K562 (cell line): ENCODE measurements around the gene GPC2. TPM values are rescaled to one million over a fixed set of nuclear protein-coding genes. Genes with fewer than 3 reads are reported as not detected.

Experiments used
- ATF7 ChIP-seq: fragments of 450-650 bp; IDR thresholded peaks from 2 replicates; pipeline ENCODE4 v1.7.1; 2014; ENCODE audit warnings: mild to moderate bottlenecking, moderate library complexity
- CBX3 ChIP-seq, 2 experiments: IDR thresholded peaks; 1 replicate in 1 of 2; 2 replicates in 1 of 2; pipeline ENCODE4 v1.6.1; 2012; ENCODE audit warnings: inconsistent platforms in 2 of 2, low read length in 2 of 2, borderline replicate concordance in 1 of 2, control low read depth in 1 of 2
- CEBPB ChIP-seq: fragments of 450-650 bp; IDR thresholded peaks from 2 replicates; pipeline ENCODE4 v1.6.1; 2016; ENCODE audit warnings: missing genetic modification characterization, missing compliant biosample characterization
- CEBPG ChIP-seq, 3 experiments: fragments of 200-800 bp in 1 of 3; sonication (Bioruptor generic) in 1 of 3; sonication (generic) in 1 of 3; formaldehyde crosslinking in 1 of 3; IDR thresholded peaks in 2 of 3; conservative IDR thresholded peaks in 1 of 3; 2 replicates each; pipeline versions ENCODE4 v1.6.1 to v1.8.0; 2016 to 2022; ENCODE audit warnings: missing compliant biosample characterization in 2 of 3, missing genetic modification characterization in 2 of 3, mild to moderate bottlenecking in 1 of 3, missing genetic modification reagents in 1 of 3
- DDX20 ChIP-seq: fragments of 450-650 bp; IDR thresholded peaks from 2 replicates; pipeline ENCODE4 v1.6.1; 2016; ENCODE audit warnings: missing genetic modification characterization, low read depth, mild to moderate bottlenecking, missing compliant biosample characterization, moderate library complexity
- E2F5 ChIP-seq: sonication (generic); formaldehyde crosslinking; IDR thresholded peaks from 2 replicates; pipeline ENCODE4 v1.8.0; 2022; ENCODE audit warnings: mild to moderate bottlenecking, missing genetic modification reagents
- GTF2E2 ChIP-seq: fragments of 200-800 bp; sonication (Bioruptor generic); IDR thresholded peaks from 2 replicates; pipeline ENCODE4 v1.6.1; 2016; ENCODE audit warnings: missing genetic modification characterization, missing compliant biosample characterization
- MAFF ChIP-seq: IDR thresholded peaks from 2 replicates; pipeline ENCODE4 v1.6.1; 2012; ENCODE audit warnings: low read length, improper control_type of control experiment
- MIER1 ChIP-seq: fragments of 450-650 bp; IDR thresholded peaks from 2 replicates; pipeline ENCODE4 v1.6.1; 2016; ENCODE audit warnings: antibody characterized with exemption, mild to moderate bottlenecking, low read depth
- NFE2 ChIP-seq: IDR thresholded peaks from 2 replicates; pipeline ENCODE4 v1.6.1; 2014; ENCODE audit warnings: antibody characterized with exemption, low read depth
- NFIX ChIP-seq: fragments of 250-450 bp; sonication (Bioruptor Pico); IDR thresholded peaks from 2 replicates; pipeline ENCODE4 v1.4.0; 2020; ENCODE audit warnings: low read depth, mild to moderate bottlenecking, moderate library complexity
- POLR2H ChIP-seq: IDR thresholded peaks from 2 replicates; pipeline ENCODE4 v1.6.1; 2016; ENCODE audit warnings: missing genetic modification characterization, low read depth, mild to moderate bottlenecking, control low read depth, missing compliant biosample characterization, moderate library complexity
- TAF9B ChIP-seq: fragments of 450-650 bp; IDR thresholded peaks from 2 replicates; pipeline ENCODE4 v1.6.1; 2018; ENCODE audit warnings: mild to moderate bottlenecking; ENCODE audit not compliant: partially characterized antibody
- TFAM ChIP-seq: fragments of 250-450 bp; sonication (Bioruptor Pico); conservative IDR thresholded peaks from 2 replicates; pipeline ENCODE4 v1.5.0; 2021; ENCODE audit warnings: mild to moderate bottlenecking, moderate library complexity
- XRCC5 ChIP-seq: fragments of 200-400 bp; formaldehyde crosslinking; IDR thresholded peaks from 2 replicates; pipeline ENCODE4 v1.6.1; 2017; ENCODE audit warnings: low read depth, mild to moderate bottlenecking, low read length
- ZBTB17 ChIP-seq: fragments of 450-650 bp; formaldehyde crosslinking; IDR thresholded peaks from 2 replicates; pipeline ENCODE4 v1.4.0; 2020; ENCODE audit warnings: mild to moderate bottlenecking
- ZHX1 ChIP-seq: fragments of 150-350 bp; conservative IDR thresholded peaks from 2 replicates; pipeline ENCODE4 v1.6.1; 2014; ENCODE audit warnings: low read length
- ZNF445 ChIP-seq: fragments of 250-450 bp; sonication (Bioruptor Pico); IDR thresholded peaks from 2 replicates; pipeline ENCODE4 v1.4.0; 2020; ENCODE audit warnings: low read depth, mild to moderate bottlenecking, moderate library complexity
- ZNF695 ChIP-seq: fragments of 450-650 bp; formaldehyde crosslinking; IDR thresholded peaks from 2 replicates; pipeline ENCODE4 v1.4.0; 2020; ENCODE audit warnings: mild to moderate bottlenecking, moderate library complexity
- ZNF764 ChIP-seq: fragments of 250-450 bp; sonication (Bioruptor Pico); IDR thresholded peaks from 2 replicates; pipeline ENCODE4 v1.4.0; 2020; ENCODE audit warnings: low read depth, mild to moderate bottlenecking, moderate library complexity
- polyA plus RNA-seq, 8 experiments: library from polyadenylated mRNA; depleted of rRNA in 4 of 8; stranded (reverse) in 5 of 8; unstranded in 3 of 8; fragments of >200 nt; fragmentation: Nextera tagmentation in 2 of 8; fragmentation: Illumina TruSeq in 1 of 8; extraction: Ambion mirVana in 2 of 8; extraction: Trizol in 1 of 8; gene quantifications; 2 replicates each; pipeline versions ENCODE4 v1.2.1 to v1.2.3, GENCODE V29; 2011 to 2014; ENCODE audit warnings: inconsistent platforms in 1 of 8, missing spikeins in 1 of 8
- total RNA-seq, 7 experiments: library from RNA; depleted of rRNA in 6 of 7; stranded (reverse); fragments of >200 nt in 6 of 7; fragmentation: Illumina TruSeq in 2 of 7; extraction: Trizol in 2 of 7; gene quantifications; 2 replicates each; pipeline versions ENCODE4 v1.2.1 to v1.2.3, GENCODE V29; 2011 to 2021; ENCODE audit warnings: low replicate concordance in 1 of 7
- TF ChIP-seq, protein P1 (sequence below): fragments of 450-650 bp; conservative IDR thresholded peaks from 2 replicates; pipeline ENCODE4 v1.6.1; 2016; ENCODE audit warnings: missing genetic modification characterization, low read depth, mild to moderate bottlenecking, control low read depth, missing compliant biosample characterization
- TF ChIP-seq, protein P2 (sequence below): IDR thresholded peaks from 3 replicates; pipeline ENCODE4 v1.6.1; 2011; ENCODE audit warnings: borderline replicate concordance, mild to moderate bottlenecking; ENCODE audit not compliant: insufficient read length, insufficient read depth

GPC2 gene
- total and polyA plus RNA-seq, 9 of the 15 experiments (the other 6 are each of a cell fraction or from before 2014, with no cell fraction given), result 0.06 to 7.7 (median 1.4) TPM; not detected in 1

GRCh38 chr7:100119970-100120732, 57.0 kb downstream of the GPC2 start (continued):
- TF ChIP-seq GTF2E2 (tag) (no peak), TAF9B (no peak), NFIX (CRISPR knock-in tag) (no peak), XRCC5 (no peak), E2F5 (CRISPR knock-in tag) (no peak), POLR2H (tag) (no peak), DDX20 (tag) (no peak), NFE2 (no peak), CEBPG (CRISPR knock-in tag; IDR thresholded peaks at IDR 0.05) (no peak), CEBPG (tag; conservative IDR thresholded peaks at IDR 0.05 in 1 of 2, IDR thresholded peaks at IDR 0.05 in 1 of 2) (no peak), CEBPB (tag) (no peak), MIER1 (no peak), ZBTB17 (CRISPR knock-in tag) (0 out of 2 replicates have a peak, but pooled peaks have one; percentile 14), ZNF445 (CRISPR knock-in tag) (no peak), MAFF (no peak), ZHX1 (no peak), ZNF764 (CRISPR knock-in tag) (no peak), ATF7 (peak; percentile 1; the same call in 1 of the 2 replicates), ZNF695 (CRISPR knock-in tag) (no peak), CBX3 (IDR thresholded peaks at IDR 0.05; ENCODE audit: borderline replicate concordance in 1 of 2, low read length in 2 of 2) (peak in 1 of 2 experiments; percentile 4; a peak in 1 of 3 replicates), TFAM (CRISPR knock-in tag) (no peak)
- TF ChIP-seq, protein P1, sequence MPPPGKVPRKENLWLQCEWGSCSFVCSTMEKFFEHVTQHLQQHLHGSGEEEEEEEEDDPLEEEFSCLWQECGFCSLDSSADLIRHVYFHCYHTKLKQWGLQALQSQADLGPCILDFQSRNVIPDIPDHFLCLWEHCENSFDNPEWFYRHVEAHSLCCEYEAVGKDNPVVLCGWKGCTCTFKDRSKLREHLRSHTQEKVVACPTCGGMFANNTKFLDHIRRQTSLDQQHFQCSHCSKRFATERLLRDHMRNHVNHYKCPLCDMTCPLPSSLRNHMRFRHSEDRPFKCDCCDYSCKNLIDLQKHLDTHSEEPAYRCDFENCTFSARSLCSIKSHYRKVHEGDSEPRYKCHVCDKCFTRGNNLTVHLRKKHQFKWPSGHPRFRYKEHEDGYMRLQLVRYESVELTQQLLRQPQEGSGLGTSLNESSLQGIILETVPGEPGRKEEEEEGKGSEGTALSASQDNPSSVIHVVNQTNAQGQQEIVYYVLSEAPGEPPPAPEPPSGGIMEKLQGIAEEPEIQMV (tag), result no peak
- TF ChIP-seq, protein P2, sequence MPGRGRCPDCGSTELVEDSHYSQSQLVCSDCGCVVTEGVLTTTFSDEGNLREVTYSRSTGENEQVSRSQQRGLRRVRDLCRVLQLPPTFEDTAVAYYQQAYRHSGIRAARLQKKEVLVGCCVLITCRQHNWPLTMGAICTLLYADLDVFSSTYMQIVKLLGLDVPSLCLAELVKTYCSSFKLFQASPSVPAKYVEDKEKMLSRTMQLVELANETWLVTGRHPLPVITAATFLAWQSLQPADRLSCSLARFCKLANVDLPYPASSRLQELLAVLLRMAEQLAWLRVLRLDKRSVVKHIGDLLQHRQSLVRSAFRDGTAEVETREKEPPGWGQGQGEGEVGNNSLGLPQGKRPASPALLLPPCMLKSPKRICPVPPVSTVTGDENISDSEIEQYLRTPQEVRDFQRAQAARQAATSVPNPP, result no peak
